ENCODE measurements around the gene CLOCK.

CLOCK gene

DNA sequence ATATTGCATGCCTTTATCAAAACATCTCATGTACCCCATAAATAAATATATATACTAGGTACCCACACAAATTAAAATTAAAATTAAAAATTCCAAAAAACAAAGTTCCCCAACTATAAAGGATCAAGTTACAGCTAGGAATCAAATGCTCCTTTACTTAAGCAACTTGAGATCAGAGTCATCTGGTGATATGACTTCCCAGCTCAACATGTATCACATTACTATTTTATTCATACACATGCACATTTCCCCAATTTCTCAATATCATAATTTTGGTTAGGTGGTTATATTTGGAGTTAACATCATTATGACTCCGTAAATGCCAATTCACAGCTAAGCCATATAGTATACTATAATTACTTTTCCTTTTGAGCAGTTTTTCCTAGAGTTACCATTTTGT lies 60.9 kb downstream of the CLOCK start:
- H3K4me3 ChIP-seq (ENCODE audit: insufficient read depth, low read length, poor library complexity, severe bottlenecking) = no peak overlapping the region
- TF ChIP-seq, protein P1, sequence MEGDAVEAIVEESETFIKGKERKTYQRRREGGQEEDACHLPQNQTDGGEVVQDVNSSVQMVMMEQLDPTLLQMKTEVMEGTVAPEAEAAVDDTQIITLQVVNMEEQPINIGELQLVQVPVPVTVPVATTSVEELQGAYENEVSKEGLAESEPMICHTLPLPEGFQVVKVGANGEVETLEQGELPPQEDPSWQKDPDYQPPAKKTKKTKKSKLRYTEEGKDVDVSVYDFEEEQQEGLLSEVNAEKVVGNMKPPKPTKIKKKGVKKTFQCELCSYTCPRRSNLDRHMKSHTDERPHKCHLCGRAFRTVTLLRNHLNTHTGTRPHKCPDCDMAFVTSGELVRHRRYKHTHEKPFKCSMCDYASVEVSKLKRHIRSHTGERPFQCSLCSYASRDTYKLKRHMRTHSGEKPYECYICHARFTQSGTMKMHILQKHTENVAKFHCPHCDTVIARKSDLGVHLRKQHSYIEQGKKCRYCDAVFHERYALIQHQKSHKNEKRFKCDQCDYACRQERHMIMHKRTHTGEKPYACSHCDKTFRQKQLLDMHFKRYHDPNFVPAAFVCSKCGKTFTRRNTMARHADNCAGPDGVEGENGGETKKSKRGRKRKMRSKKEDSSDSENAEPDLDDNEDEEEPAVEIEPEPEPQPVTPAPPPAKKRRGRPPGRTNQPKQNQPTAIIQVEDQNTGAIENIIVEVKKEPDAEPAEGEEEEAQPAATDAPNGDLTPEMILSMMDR (IDR thresholded peaks at IDR 0.05; ENCODE audit: insufficient read depth, low read length, poor library complexity, severe bottlenecking) = no peak
- no peak for TF ChIP-seq EZH2phosphoT487 (conservative IDR thresholded peaks at IDR 0.05; ENCODE audit: low read length)
- H3K9me2 ChIP-seq (replicated peaks; ENCODE audit: insufficient read depth, low read length) = no peaks in the 10 kb centered on the region
- no peaks in the 10 kb centered on the region for H3K79me2 ChIP-seq (ENCODE audit: insufficient read depth, low read length)
- H3K27ac ChIP-seq (ENCODE audit: low read depth, low read length) = no peak overlapping the region
- H3K27me3 ChIP-seq (ENCODE audit: low read length) = no peaks in the 10 kb centered on the region
- no peak overlapping the region for H2AFZ ChIP-seq (ENCODE audit: low read depth, low read length, severe bottlenecking)
- H3K9me3 ChIP-seq (ENCODE audit: insufficient read depth, low read length) = no peaks in the 10 kb centered on the region
- no peaks in the 10 kb centered on the region for H4K20me1 ChIP-seq (ENCODE audit: low read depth, low read length)
- no peaks in the 10 kb centered on the region for H3F3A ChIP-seq (ENCODE audit: insufficient read depth)
- no peaks in the 10 kb centered on the region for H3K36me3 ChIP-seq (ENCODE audit: low read length)
- H3K9ac ChIP-seq (ENCODE audit: low read length) = no peak overlapping the region
- no peak overlapping the region for H3K4me2 ChIP-seq (ENCODE audit: low read depth, low read length, poor library complexity, severe bottlenecking)

GRCh38 chr4:55483315-55483714 lies 63.4 kb downstream of the CLOCK start:
- H3K9me2 ChIP-seq (replicated peaks; ENCODE audit: insufficient read depth, low read length) = no peaks in the 10 kb centered on the region
- no peak overlapping the region for H3K4me3 ChIP-seq (ENCODE audit: insufficient read depth, low read length, poor library complexity, severe bottlenecking)
- H3K9ac ChIP-seq (ENCODE audit: low read length) = no peak overlapping the region
- H3K27ac ChIP-seq (ENCODE audit: low read depth, low read length) = no peak overlapping the region
- no peaks in the 10 kb centered on the region for H3K27me3 ChIP-seq (ENCODE audit: low read length)
- TF ChIP-seq EZH2phosphoT487 (conservative IDR thresholded peaks at IDR 0.05; ENCODE audit: low read length) = no peak
- no peaks in the 10 kb centered on the region for H3K9me3 ChIP-seq (ENCODE audit: insufficient read depth, low read length)
- H3K36me3 ChIP-seq (ENCODE audit: low read length) = no peaks in the 10 kb centered on the region
- no peak overlapping the region for H2AFZ ChIP-seq (ENCODE audit: low read depth, low read length, severe bottlenecking)
- H3K4me2 ChIP-seq (ENCODE audit: low read depth, low read length, poor library complexity, severe bottlenecking) = no peak overlapping the region
- no peaks in the 10 kb centered on the region for H3F3A ChIP-seq (ENCODE audit: insufficient read depth)
- no peaks in the 10 kb centered on the region for H3K79me2 ChIP-seq (ENCODE audit: insufficient read depth, low read length)
- no peaks in the 10 kb centered on the region for H4K20me1 ChIP-seq (ENCODE audit: low read depth, low read length)

- Histone ChIP-seq H3K4me3 (ENCODE audit: insufficient read depth, low read length, poor library complexity, severe bottlenecking) (no peak overlapping the region), H3F3A (ENCODE audit: insufficient read depth) (no peaks in the 10 kb centered on the region), H3K36me3 (ENCODE audit: low read length) (no peaks in the 10 kb centered on the region), H3K27ac (ENCODE audit: low read depth, low read length) (no peak overlapping the region), H3K4me2 (ENCODE audit: low read depth, low read length, poor library complexity, severe bottlenecking) (no peak overlapping the region), H3K9me2 (replicated peaks; ENCODE audit: insufficient read depth, low read length) (no peaks in the 10 kb centered on the region), H3K9me3 (ENCODE audit: insufficient read depth, low read length) (no peaks in the 10 kb centered on the region), H4K20me1 (ENCODE audit: low read depth, low read length) (no peaks in the 10 kb centered on the region), H3K27me3 (ENCODE audit: low read length) (no peaks in the 10 kb centered on the region), H2AFZ (ENCODE audit: low read depth, low read length, severe bottlenecking) (no peak overlapping the region), H3K9ac (ENCODE audit: low read length) (no peak overlapping the region), H3K79me2 (ENCODE audit: insufficient read depth, low read length) (no peaks in the 10 kb centered on the region)
- TF ChIP-seq, protein P1 (IDR thresholded peaks at IDR 0.05; ENCODE audit: insufficient read depth, low read length, poor library complexity, severe bottlenecking) = no peak
- no peak for TF ChIP-seq EZH2phosphoT487 (conservative IDR thresholded peaks at IDR 0.05; ENCODE audit: low read length)
These were observed 71.1 kb downstream of the CLOCK start for GRCh38 chr4:55475394-55476243.

GRCh38 chr4:55469979-55470378 lies 76.7 kb downstream of the CLOCK start:
- no peaks in the 10 kb centered on the region for H3K79me2 ChIP-seq (ENCODE audit: insufficient read depth, low read length)
- H3K9ac ChIP-seq (ENCODE audit: low read length) = no peak overlapping the region
- no peak overlapping the region for H3K4me2 ChIP-seq (ENCODE audit: low read depth, low read length, poor library complexity, severe bottlenecking)
- no peaks in the 10 kb centered on the region for H4K20me1 ChIP-seq (ENCODE audit: low read depth, low read length)
- no peak overlapping the region for H3K4me3 ChIP-seq (ENCODE audit: insufficient read depth, low read length, poor library complexity, severe bottlenecking)
- TF ChIP-seq, protein P1 (IDR thresholded peaks at IDR 0.05; ENCODE audit: insufficient read depth, low read length, poor library complexity, severe bottlenecking) = no peak
- no peak for TF ChIP-seq EZH2phosphoT487 (conservative IDR thresholded peaks at IDR 0.05; ENCODE audit: low read length)
- no peaks in the 10 kb centered on the region for H3K9me2 ChIP-seq (replicated peaks; ENCODE audit: insufficient read depth, low read length)
- no peaks in the 10 kb centered on the region for H3K9me3 ChIP-seq (ENCODE audit: insufficient read depth, low read length)
- no peak overlapping the region for H2AFZ ChIP-seq (ENCODE audit: low read depth, low read length, severe bottlenecking)
- no peak overlapping the region for H3K27ac ChIP-seq (ENCODE audit: low read depth, low read length)
- H3K27me3 ChIP-seq (ENCODE audit: low read length) = no peaks in the 10 kb centered on the region
- H3F3A ChIP-seq (ENCODE audit: insufficient read depth) = no peaks in the 10 kb centered on the region
- H3K36me3 ChIP-seq (ENCODE audit: low read length) = no peaks in the 10 kb centered on the region
